Left ventricle myocardium inferior (tissue), 1 donor: Measurements from ENCODE around the gene KRT26. TPM values are rescaled to one million over a fixed set of nuclear protein-coding genes. Genes with fewer than 3 reads are reported as not detected.
"Not testable (repeated sequence)": the region's sequence is repeated elsewhere in the genome, so short reads cannot be mapped to it uniquely, and the experiment has no call there.

Source experiments
- DNase-seq: peaks from one replicate; pipeline ENCODE4 v3.0.0-alpha.2; 2020
- H3K27ac ChIP-seq: fragments of 200-600 bp; replicated peaks from 2 replicates; pipeline ENCODE4 v1.8.0; 2021
- H3K27me3 ChIP-seq: fragments of 200-600 bp; 2 replicates; pipeline ENCODE4 v1.8.0; 2021; ENCODE audit warnings: low read depth
- H3K36me3 ChIP-seq: fragments of 200-600 bp; 2 replicates; pipeline ENCODE4 v1.8.0; 2021
- H3K4me1 ChIP-seq: fragments of 200-600 bp; 2 replicates; pipeline ENCODE4 v1.8.0; 2021
- H3K4me3 ChIP-seq: fragments of 200-600 bp; 2 replicates; pipeline ENCODE4 v1.8.0; 2021; ENCODE audit warnings: mild to moderate bottlenecking, moderate library complexity
- H3K9me3 ChIP-seq: fragments of 200-600 bp; replicated peaks from 2 replicates; pipeline ENCODE4 v1.8.0; 2021
- CTCF ChIP-seq: fragments of 200-600 bp; IDR thresholded peaks from 2 replicates; pipeline ENCODE4 v1.8.0; 2021; ENCODE audit warnings: antibody characterized with exemption, mild to moderate bottlenecking, borderline replicate concordance
- intact Hi-C: fragments of 100-400 bp; cut with micrococcal nuclease; formaldehyde crosslinking; loops from one replicate; pipeline ENCODE4 v1.11.0; 2022
- total RNA-seq: library from RNA; stranded (reverse); fragmentation: NEBNext Ultra II Directional; extraction: Animal tissue kit (Norgen Biotek cat#: 25700); gene quantifications from one replicate; pipeline ENCODE4 v1.2.1, GENCODE V29; 2021
- donor health status: DM: no; HTN: yes; CAD: no; lungs with severe emphysema.

KRT26 gene
- total RNA-seq, 1 donor from 2014 or later = not detected

DNA sequence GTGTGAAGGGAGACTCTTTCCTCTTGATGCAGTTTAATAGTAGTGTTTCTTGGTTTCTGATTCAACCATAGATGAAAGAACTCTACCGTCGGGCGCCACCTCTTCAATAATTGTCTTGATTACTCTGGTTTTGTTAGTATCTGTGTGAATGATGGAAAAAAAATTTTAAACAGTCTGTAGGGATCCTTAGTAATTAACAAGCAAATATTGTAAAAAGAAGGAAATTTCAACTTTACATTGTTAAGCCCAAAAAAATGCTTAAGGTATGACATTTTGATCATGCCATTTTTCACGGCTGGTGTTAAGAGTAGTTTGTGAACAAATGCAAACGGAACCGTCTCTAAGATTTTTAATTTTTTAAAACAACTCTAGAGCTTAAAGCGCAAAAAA, 46.3 kb upstream of the KRT26 start:
- no peak for TF ChIP-seq CTCF
- Histone ChIP-seq H3K4me3 (peak overlapping the region; percentile 80), H3K9me3 (no peaks in the 10 kb centered on the region), H3K4me1 (peaks cover 50% of the 10 kb centered on the region), H3K36me3 (peaks cover 18% of the 10 kb centered on the region), H3K27ac (peak overlapping the region; percentile 97), H3K27me3 (no peaks in the 10 kb centered on the region)
- no peak for DNase-seq
- intact Hi-C loops = no loop called here

DNA sequence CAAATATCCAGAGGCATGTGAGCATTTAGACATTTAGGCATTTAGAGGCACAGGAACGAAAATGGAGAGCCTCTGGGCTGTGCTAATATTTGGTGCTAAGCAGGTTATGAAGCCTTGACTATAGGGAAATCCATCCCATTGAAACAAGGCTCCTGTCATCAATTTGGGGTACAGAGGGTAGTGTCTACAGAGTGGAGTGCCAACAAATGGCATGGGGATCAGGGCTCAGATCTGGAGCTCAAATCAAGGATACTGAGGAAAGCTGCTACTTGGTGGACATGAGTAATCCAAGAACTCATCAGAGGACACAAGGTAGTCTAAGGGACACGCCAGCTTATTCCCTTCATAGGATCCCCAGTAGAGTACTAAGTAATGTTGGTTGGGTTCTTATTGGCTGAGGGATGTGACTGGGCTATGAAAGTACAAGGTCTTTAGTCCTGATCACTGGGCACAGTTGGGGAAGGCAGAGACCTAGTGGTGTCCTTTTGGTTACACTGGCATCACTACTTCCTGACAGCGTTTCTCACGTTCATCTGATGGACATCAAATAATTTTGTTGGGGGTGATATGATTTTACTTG, 45.2 kb upstream of the KRT26 start:
- H3K9me3 ChIP-seq = no peaks in the 10 kb centered on the region
- intact Hi-C loops = no loop called here
- H3K27me3 ChIP-seq = no peaks in the 10 kb centered on the region
- H3K4me3 ChIP-seq = no peak overlapping the region
- H3K27ac ChIP-seq = no peak overlapping the region
- peaks cover 18% of the 10 kb centered on the region for H3K36me3 ChIP-seq
- H3K4me1 ChIP-seq = peaks cover 50% of the 10 kb centered on the region
- no peak for DNase-seq
- no peak for TF ChIP-seq CTCF

DNA sequence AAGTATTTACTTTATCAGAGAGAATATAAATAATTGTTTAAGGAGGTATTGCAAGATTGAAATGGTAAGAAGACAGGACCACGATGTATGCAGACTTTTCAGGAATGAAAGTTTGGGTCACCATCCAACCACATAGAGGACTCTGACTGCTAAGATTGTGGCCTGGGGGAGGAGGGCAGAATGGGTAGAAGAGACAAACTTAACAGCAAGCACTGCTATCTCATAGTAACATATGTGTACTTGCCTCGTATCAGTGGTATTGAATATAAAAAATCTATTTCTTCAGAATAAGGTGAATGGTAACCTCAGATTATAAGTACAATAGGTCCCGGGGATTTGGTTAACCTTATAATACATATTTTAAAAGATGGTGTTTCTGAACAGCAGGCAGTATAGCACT, 44.6 kb upstream of the KRT26 start:
- intact Hi-C loops = no loop called here
- H3K27ac ChIP-seq = no peak overlapping the region
- TF ChIP-seq CTCF = no peak

GRCh38 chr17:40815381-40815780, 43.4 kb upstream of the KRT26 start:
- Histone ChIP-seq H3K27ac (no peak overlapping the region), H3K27me3 (no peaks in the 10 kb centered on the region), H3K9me3 (no peaks in the 10 kb centered on the region), H3K4me1 (peaks cover 38% of the 10 kb centered on the region), H3K36me3 (peaks cover 18% of the 10 kb centered on the region), H3K4me3 (no peak overlapping the region)
- intact Hi-C loops = no loop called here
- DNase-seq = no peak
- TF ChIP-seq CTCF = no peak

More for the DNA sequence above, 44.6 kb upstream of the KRT26 start:
- H3K9me3 ChIP-seq = no peaks in the 10 kb centered on the region
- H3K4me3 ChIP-seq = no peak overlapping the region
- H3K27me3 ChIP-seq = no peaks in the 10 kb centered on the region
- no peak for DNase-seq
- H3K36me3 ChIP-seq = peaks cover 18% of the 10 kb centered on the region
- H3K4me1 ChIP-seq = peaks cover 46% of the 10 kb centered on the region

- intact Hi-C loops, H3K9me3 ChIP-seq, H3K4me3 ChIP-seq, DNase-seq, H3K27ac ChIP-seq, H3K27me3 ChIP-seq: not testable (repeated sequence)
- Histone ChIP-seq H3K4me1 (peaks cover 38% of the 10 kb centered on the region), H3K36me3 (peaks cover 18% of the 10 kb centered on the region)
These were observed 42.7 kb upstream of the KRT26 start for GRCh38 chr17:40814657-40815056.

- H3K4me1 ChIP-seq = peaks cover 39% of the 10 kb centered on the region
- no peaks in the 10 kb centered on the region for H3K9me3 ChIP-seq
- TF ChIP-seq CTCF = no peak
- H3K36me3 ChIP-seq = peaks cover 18% of the 10 kb centered on the region
- intact Hi-C loops = no loop called here
- H3K27ac ChIP-seq = no peak overlapping the region
- no peak overlapping the region for H3K4me3 ChIP-seq
- DNase-seq = no peak
- H3K27me3 ChIP-seq = no peaks in the 10 kb centered on the region
These were observed 41.8 kb upstream of the KRT26 start for GRCh38 chr17:40813804-40814203.
